ENCODE measurements around the gene SYNDIG1. TPM values are rescaled to one million over a fixed set of nuclear protein-coding genes. Genes with fewer than 3 reads are reported as not detected.

SYNDIG1 gene
- total and polyA plus RNA-seq, 2 of the 4 experiments (the other 2 are of a cell fraction) = not detected

DNA sequence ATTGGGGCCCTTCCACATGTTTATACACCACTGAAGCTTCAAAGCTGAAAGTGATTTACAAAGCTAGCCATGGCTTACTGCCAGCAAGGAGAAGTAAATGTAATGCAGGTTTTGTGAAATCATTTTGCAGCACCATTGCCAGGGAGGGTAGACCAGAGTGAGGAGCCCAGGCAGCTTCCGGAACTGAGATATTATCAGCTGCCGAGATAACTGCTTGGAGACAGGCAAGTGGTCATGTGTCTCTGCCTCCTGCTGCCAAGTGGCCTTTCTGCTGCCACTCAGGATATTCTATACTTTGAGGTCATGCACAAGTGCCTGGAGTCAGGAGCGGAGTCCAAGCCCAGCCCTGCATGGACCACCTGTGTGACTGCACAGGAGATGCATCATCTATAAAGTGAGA lies 160.2 kb downstream of the SYNDIG1 start:
- H4K8ac ChIP-seq (ENCODE audit: low read depth in 2 of 2, low read length in 2 of 2) = no peak overlapping the region
- ChIA-PET CTCF (no interaction called here), POLR2A (ENCODE audit: unreplicated experiment) (no interaction called here)
- H3K9me1 ChIP-seq (ENCODE audit: insufficient read depth, low read length) = peaks cover 2% of the 10 kb centered on the region; the same call in 1 of the 2 replicates
- H3K27me3 ChIP-seq (ENCODE audit: control insufficient read depth, insufficient read depth, low read length) = no peaks in the 10 kb centered on the region; the same call in 1 of the 2 replicates
- no peaks in the 10 kb centered on the region for H3K36me3 ChIP-seq (ENCODE audit: control insufficient read depth, insufficient read depth, low read length)
- DNase-seq (no peak), ATAC-seq (ENCODE audit: low read depth) (no peak)
- no peaks in the 10 kb centered on the region for H3K9me3 ChIP-seq (ENCODE audit: control insufficient read depth, insufficient read depth, low read length)
- H4K91ac ChIP-seq (ENCODE audit: insufficient read depth, low read depth, low read length) = no peak overlapping the region
- no peak for TF ChIP-seq RCOR1 (IDR thresholded peaks at IDR 0.05; ENCODE audit: insufficient replicate concordance, low read length)
- 81% methylated on average over 2 of the region's 3 CpGs; no CpG with 5 or more reads in 1 of the 2 experiments for WGBS, 2 experiments (ENCODE audit: extremely low coverage in 2 of 2, insufficient read length in 1 of 2)
- H3K4me1 ChIP-seq (ENCODE audit: control insufficient read depth, insufficient read depth, low read length) = peaks cover 3% of the 10 kb centered on the region; the same call in 1 of the 2 replicates
- H3K4me3 ChIP-seq (ENCODE audit: insufficient read depth, low read depth, low read length) = no peak overlapping the region
- no peak overlapping the region for H3K56ac ChIP-seq (ENCODE audit: extremely low read depth, insufficient read depth, low read length)
- H2BK20ac ChIP-seq (ENCODE audit: low read depth, low read length) = no peak overlapping the region
- dilution Hi-C loops (cut with HindIII; ENCODE audit: low sequenced_read_pairs, unreplicated experiment) = no loop called here
- no TSS peak for BruUV-seq (replicated peaks)
- no peaks in the 10 kb centered on the region for H4K20me1 ChIP-seq (ENCODE audit: insufficient read depth, low read length)
- intact Hi-C loops (cut with micrococcal nuclease) = no loop called here
- H2BK15ac ChIP-seq (ENCODE audit: low read depth, low read length) = no peak overlapping the region
- no peak overlapping the region for H2AFZ ChIP-seq (replicated peaks; ENCODE audit: low read length, poor library complexity)
- no peak overlapping the region for H3K18ac ChIP-seq (ENCODE audit: low read depth, low read length)
- H3K9ac ChIP-seq (ENCODE audit: low read depth, low read length) = no peak overlapping the region
- H3K14ac ChIP-seq (replicated peaks; ENCODE audit: low read depth, low read length) = no peak overlapping the region
- no peak overlapping the region for H2AK5ac ChIP-seq (ENCODE audit: low read depth, low read length)
- no peak overlapping the region for H2AK9ac ChIP-seq (replicated peaks; ENCODE audit: low read depth, low read length, poor library complexity)
- in situ Hi-C loops (cut with MboI; ENCODE audit: low sequenced_read_pairs) = loop anchor here (25.0 kb wide), 1 partner anchor 758 kb away; the partner anchor contains the start of gene ABHD12
- no peak overlapping the region for H2BK120ac ChIP-seq (ENCODE audit: low read depth, low read length)
- H3K4ac ChIP-seq (ENCODE audit: low read depth, low read length) = no peak overlapping the region
- no peak overlapping the region for H3K23ac ChIP-seq (ENCODE audit: low read depth, low read length)
- no peak overlapping the region for H3K4me2 ChIP-seq (ENCODE audit: low read depth, low read length)
- H4K5ac ChIP-seq (ENCODE audit: low read depth, low read length) = no peak overlapping the region
- no peaks in the 10 kb centered on the region for H3K79me1 ChIP-seq (ENCODE audit: low read depth in 1 of 2, low read length in 2 of 2)
- H3K27ac ChIP-seq (ENCODE audit: insufficient read depth, low read length) = no peak overlapping the region
- no peak overlapping the region for H2BK5ac ChIP-seq (ENCODE audit: low read depth, low read length, poor library complexity, severe bottlenecking)

All from IMR-90 (cell line).